ENCODE results near the gene OPRD1. TPM values are rescaled to one million over a fixed set of nuclear protein-coding genes. Genes with fewer than 3 reads are reported as not detected.
"Not testable (repeated sequence)": the region's sequence is repeated elsewhere in the genome, so short reads cannot be mapped to it uniquely, and the experiment has no call there.

OPRD1 gene
- total RNA-seq, 1 donor from 2014 or later, result not detected

DNA sequence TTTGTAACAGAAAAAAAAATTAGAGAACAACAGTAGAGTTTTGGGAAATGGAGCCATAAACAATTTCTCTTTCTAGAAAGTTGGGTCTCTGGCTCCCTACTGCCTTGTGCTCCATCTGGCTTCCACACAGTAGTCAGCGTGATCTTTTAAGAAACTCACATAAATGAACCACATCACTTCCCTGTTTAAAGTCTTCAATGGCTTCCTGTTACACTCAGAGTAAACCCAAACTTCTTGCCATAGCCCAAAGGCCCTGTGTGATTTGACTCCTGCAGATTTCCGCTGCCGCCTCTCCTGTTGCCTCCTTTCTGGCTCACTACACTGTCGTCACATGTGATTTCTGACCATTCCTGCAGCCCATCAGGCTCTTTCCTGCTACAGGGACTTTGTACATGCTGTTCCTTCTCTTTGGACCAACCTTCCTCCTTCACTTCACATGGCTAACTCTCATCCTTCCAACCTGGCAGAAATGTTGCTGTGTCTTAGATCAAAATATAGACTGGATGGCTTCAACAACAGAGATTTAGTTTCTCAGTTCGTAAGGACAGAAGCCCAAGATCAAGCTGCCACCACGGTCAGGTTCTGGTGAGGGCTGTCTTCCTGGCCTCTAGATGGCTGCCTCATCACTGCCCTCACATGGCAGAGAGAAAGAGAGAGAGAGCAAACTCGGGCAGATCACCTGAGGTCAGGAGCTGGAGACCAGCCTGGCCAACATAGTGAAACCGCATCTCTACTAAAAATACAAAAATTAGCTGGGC, 34.0 kb downstream of the OPRD1 start:
- peak in 1 of 2 donors; percentile 15 for DNase-seq (ENCODE audit: low read depth in 2 of 2)

DNA sequence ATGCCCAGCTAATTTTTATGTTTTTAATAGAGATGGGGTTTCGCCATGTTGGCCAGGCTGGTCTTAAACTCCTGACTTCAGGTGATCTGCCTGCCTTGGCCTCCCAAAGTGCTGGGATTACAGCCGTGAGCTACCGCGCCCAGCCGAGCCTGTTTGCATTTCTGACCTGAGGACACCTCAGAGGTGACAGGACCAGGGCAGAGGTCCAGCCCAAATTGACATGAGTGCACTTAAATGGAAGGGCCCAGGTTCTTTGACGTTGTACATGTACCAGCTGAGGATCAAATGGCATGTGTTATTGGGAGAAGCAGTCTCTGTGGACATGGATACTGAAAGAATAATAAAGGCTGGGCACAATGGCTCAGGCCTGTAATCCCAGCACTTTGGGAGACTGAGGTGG, 35.2 kb downstream of the OPRD1 start:
- DNase-seq (ENCODE audit: low read depth in 2 of 2), result not testable (repeated sequence)

DNA sequence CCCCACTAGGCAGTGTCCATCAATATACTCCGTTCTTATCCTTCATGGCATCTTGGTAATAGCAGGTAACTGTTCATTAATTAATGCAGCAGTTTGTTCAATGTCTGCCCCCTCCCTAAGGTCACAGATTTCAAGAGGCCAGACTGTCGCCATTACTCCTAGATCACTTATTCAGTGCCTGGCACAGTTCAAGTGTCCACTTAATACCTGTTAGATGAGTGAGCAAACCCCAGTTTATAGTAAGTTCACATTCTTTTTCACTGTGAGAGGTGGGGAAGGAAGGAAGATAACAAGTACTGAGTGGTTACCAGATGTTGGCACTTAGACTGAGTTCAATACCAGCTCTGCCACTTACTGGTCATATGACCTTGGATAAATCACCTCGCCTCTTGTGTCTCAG, 36.4 kb downstream of the OPRD1 start:
- DNase-seq (ENCODE audit: low read depth in 2 of 2), result no peak

DNA sequence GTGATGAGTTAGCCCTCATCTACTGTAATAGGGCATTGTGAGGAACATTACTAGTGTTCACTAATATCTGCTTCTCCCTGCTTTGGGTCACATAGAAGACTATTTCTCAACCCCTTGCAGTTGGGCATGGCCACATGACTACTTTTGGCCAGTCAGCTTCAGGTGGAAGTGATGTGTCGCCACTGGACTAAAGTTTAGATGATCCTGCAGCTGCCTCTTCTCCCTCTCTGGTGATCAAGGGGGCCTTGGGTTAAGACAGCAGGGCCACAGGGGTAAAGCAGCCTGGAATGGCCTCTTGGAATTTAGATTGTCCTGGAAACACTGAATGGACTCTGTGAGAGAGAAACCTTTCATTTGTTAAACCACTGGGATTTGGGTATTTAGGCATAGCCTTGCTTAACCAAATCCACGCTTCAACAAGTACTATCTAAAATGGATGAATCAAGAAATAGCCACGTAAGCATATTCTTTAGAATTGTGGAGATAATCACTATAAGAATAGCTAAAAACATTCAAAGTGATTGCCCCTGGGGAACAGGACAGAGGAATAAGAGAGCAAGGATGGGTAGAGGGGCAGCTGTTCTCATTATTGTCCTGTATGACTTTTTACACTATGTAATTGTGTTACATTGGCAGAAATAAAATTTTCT, 41.2 kb downstream of the OPRD1 start:
- no peak for DNase-seq (ENCODE audit: low read depth in 2 of 2)

DNA sequence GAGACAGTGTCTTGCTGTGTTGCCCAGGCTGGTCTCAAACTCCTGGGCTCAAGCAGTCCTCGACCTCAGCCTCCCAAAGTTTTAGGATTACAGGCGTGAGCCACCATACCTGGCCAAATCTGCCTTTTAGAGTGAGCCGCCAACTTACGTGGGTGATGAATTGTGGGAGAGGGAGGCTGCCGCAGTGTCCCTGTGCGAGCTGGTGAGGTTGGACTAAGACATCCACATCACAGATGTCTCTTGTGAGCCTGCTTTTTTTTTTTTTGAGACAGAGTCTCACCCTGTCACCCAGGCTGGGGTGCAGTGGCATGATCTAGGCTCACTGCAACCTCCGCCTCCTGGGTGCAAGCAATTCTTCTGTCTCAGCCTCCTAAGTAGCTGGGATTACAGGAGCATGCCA, 42.4 kb downstream of the OPRD1 start:
- not testable (repeated sequence) for DNase-seq (ENCODE audit: low read depth in 2 of 2)

DNA sequence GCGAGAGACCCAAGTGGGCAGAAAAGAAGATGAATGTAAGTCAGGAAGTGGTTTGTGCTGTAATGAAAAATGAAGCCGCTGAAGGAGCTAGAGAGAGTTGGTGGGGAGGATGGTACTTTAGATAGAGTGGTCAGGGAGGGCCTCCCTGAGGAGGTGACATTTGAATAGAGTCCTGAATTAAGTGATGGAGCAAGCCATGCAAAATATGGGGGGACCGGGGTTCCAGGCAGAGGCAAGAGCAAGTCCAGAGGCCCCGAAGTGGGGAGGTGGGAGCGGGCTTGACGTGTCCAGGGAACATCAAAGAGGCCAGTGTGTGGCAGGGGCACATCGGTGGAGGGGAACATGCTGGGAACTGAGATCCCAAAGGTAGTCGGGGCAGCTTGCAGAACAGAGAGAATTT, 43.1 kb downstream of the OPRD1 start:
- no peak for DNase-seq (ENCODE audit: low read depth in 2 of 2)

DNA sequence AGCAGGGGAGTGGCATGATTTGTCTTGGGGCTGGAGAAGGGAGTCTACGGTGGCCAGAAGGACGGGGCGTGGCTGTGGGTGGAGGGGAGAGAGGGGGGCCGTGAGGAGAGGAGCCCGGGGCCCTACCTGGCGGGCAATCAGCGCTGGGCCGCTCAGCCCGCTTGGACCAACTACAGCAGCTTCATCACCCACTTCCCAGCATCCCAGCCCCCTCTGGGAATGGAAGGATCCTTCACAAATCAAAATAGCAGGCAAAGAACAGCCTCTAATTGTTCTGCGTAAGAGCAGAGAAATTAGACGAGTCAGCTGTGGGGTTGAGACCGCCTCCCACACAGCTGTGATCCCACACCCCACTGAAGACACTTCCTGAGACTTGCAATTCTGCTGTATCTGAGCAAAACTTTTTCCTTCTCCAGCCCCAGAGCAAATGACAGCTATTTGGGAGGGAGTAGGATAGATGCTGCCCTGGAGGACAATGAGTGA, 43.5 kb downstream of the OPRD1 start:
- DNase-seq (ENCODE audit: low read depth in 2 of 2), result no peak

DNA sequence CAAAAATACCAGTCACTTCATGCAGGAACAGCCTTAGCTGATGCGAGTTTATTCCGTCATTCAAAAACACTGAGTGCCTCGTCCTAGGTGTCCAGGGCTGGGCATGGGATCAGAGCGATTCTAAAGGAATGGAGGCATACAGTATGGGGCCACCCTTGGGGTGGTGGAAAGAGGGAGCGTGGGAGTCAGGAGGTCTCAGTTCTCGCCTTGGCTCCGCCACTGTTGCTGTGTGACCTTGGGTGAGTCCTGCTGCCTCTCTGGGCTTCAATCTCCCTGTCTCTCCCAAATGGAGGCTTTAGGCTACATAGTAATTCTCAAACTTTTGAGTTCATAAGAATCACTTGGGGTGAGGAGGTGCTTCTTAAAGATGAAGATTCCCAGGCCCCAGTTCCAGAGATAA, 44.0 kb downstream of the OPRD1 start:
- no peak for DNase-seq (ENCODE audit: low read depth in 2 of 2)

DNA sequence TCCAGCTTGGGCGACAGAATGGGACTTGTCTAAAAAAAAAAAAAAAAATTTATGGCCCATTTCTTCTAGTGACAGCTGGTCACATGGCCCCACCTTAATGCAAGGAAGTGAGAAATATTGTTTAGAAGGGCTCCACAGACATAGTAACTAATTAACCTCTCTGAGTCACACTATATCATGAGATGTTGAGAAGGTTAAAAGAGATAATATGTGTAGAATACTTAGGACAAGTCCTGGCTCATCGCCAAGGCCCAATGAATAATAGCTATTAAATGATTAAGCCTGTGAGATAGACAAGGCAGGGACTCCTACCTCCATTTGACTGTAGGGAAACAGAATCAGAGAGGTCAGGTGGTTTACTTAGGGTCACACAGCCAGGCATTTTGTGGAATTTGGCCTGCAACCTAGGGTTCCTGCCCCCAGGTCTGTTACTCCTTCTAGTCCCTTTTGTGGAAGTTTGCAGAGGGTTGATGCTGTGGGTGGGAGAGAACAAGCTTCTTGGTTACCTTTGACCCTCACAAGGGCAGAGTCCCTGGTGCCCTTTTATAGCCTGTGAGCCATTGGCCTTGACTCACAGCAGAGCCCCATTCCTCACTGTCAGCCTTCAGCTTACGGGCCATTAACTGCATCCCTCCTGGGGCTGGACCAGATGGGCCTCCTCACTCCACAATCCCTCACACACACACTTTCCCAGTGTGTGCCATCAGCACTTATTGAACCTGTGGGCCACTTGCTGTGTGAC, 48.5 kb downstream of the OPRD1 start:
- peak in 1 of 2 donors; percentile 42 for DNase-seq (ENCODE audit: low read depth in 2 of 2)

DNA sequence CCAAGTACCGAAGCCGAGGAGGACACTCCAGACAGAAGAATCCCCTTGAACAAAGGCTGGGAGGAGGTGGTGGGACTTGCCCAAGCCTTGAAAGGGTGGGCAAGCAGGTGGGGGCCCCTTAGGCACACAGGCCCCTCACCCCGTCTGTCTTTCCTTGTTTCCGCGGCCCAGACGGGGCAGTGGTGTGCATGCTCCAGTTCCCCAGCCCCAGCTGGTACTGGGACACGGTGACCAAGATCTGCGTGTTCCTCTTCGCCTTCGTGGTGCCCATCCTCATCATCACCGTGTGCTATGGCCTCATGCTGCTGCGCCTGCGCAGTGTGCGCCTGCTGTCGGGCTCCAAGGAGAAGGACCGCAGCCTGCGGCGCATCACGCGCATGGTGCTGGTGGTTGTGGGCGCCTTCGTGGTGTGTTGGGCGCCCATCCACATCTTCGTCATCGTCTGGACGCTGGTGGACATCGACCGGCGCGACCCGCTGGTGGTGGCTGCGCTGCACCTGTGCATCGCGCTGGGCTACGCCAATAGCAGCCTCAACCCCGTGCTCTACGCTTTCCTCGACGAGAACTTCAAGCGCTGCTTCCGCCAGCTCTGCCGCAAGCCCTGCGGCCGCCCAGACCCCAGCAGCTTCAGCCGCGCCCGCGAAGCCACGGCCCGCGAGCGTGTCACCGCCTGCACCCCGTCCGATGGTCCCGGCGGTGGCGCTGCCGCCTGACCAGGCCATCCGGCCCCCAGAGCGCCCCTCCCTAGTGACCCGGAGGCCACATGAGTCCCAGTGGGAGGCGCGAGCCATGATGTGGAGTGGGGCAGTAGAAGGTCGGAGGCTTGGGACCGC, 50.8 kb downstream of the OPRD1 start:
- no peak for DNase-seq (ENCODE audit: low read depth in 2 of 2)

DNA sequence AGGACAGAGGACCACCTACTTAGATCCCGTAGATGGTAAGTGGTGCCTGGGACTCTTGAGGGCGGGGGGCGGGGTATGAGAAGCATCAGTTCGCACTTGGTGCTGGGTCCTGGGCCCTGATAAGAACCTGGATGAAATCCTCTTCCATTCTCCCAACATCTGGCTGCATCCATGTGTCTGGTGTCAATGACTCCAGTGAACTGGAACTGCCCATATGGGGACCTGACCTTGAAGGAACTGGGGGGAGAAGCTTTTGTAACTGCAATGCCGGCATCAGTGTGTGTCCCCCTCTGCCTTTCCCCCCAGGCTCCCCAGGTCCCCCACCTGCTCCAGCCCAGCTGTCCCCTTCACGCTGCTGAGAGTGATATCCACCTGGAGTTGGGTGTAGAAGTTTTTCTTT, 52.7 kb downstream of the OPRD1 start:
- DNase-seq (ENCODE audit: low read depth in 2 of 2), result no peak

DNA sequence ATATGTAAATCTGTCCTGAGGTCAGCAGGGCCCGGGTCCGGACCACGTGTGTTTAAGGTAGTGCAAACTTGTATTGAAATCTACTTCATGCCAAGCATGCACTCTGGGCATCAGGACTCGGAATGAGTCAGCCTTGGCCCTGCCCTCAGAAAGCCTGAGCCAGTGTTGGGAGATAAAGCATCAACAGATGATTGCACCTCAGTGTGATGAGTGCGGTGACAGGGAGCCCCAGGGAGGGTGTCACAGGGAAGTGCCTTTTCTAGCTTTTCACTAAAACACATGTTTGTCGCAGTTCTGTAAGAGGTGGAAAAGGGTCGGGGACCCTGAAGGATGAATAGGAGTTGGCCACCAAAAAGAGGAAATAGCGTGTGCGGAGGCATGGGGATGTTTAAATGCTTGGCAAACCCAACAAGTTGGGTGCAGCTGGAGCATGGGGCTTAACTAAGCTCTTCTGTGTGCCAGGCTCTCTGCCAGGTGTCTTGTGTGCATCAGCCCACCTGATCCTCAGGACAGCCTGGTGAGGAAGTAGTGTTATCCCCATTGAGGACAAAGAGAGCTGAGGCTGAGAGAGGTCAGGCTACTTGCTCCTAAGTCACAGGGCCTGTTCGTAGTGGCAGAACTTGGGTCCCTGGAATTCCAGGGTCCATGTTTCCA, 54.2 kb downstream of the OPRD1 start:
- no peak for DNase-seq (ENCODE audit: low read depth in 2 of 2)

DNA sequence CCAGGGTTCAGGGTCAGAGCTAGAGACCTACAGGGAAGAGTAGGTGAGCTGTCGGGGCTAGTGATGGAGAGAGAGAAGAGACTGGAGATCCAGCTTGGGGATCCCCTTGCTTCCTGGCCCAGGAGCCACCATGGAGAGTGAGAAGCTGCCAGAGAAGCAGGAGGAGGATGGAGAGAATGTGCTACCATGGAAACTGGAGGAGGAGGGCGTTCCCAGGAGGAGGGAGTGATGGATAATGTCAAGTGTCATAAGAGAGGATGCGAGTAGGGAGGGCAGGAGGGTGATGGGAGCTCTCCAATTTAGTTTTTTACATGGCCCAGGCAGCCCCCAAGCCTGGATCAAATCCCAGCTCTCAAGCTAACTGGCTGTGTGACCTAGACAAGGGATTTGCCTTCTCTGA, 55.9 kb downstream of the OPRD1 start:
- no peak for DNase-seq (ENCODE audit: low read depth in 2 of 2)

DNA sequence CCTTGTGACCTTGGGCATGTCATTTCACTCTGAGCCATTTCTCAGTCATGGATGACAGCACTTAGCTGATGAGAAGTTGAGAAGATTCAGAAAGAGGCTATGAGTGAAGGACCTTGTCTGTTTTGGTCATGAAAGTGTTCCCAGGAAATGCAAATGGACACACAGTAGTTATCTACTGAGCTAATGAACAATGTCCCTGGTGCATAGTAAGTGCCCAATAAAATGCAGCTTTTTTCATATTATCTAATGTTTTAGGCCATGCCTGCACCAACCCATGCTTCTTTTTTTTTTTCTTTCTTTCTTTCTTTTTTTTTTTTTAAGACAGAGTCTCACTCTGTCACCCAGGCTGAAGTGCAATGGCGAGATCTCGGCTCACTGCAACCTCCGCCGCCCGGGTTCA, 58.0 kb downstream of the OPRD1 start:
- no peak for DNase-seq (ENCODE audit: low read depth in 2 of 2)

DNA sequence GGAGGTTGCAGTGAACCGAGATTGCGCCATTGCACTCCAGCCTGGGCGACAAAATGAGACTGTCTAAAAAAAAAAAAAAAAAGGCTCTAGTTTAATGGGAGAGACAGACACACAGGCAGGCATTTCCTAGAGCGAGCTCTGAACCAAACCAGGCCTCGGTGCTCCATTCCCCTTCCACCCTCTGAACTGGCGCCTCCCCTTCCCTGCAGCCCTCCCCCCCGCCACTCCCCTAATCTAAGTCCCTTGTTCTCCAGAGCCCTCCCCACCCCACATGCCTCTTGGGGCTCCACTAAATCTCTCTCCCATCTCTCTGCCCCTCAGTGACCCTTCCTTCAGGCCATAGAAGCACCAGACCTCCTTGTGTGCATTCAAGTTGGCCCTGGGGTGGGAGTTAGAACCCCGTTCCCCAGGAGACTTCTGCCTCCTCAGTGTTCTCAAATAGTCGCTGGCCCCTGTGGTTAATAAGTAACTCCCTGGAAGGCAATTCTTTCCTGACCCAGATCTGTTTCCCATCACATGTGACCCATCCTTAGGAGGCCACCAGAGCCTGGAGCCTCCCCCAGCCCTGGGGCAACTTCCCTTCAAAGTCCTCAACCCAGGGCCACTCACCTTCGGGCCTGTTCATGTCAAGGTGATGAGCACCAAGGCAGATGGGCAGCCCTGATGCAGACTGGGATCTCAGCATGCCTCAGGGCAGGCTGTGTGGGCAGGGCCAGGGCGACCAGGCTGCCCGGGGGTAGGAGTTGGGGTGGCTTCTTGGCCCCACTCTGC, 59.8 kb downstream of the OPRD1 start:
- DNase-seq (ENCODE audit: low read depth in 2 of 2), result no peak

DNA sequence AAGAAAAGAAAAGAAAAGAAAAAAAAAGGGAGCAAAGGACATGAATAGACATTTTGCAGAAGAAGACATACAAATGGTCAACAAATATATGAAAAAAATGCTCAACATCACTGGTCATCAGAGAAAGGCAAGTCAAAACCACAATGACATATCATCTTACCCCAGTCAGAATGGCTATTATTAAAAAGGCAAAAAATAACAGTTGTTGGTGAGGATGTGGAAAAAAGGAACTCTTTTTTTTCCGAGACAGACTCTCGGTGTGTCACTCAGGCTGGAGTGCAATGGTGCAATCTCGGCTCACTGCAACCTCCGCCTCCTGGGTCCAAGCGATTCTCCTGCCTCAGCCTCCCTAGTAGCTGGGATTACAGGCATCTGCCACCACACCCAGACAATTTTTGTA, 63.2 kb downstream of the OPRD1 start:
- not testable (repeated sequence) for DNase-seq (ENCODE audit: low read depth in 2 of 2)

DNA sequence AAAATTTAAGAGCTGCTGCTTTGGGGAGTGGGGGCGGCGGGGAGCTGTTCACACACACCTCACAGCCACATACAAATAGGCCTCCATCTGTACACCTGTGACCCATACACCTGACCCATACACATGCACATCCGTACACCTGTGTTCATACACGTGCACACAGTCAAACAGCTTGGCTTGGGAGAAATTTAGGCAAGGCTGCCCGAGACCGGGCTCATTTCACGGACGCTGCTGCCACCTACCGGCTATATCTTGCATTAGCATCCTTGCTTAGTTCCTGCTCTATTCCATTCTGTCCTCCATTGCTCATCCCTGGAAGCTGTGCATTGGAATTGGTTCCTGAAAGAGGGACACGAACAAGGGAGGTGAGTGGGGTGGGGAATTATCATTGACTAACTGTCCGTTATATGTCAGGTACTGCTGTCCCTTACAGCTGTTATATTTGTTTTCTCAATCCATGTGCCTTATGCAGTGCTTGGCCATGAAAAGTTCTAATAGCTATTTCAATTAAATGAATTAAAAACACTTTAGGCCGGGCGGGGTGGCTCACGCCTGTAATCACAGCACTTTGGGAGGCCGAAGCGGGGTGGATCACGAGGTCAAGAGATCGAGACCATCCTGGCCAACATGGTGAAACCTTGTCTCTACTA, 65.3 kb downstream of the OPRD1 start:
- DNase-seq (ENCODE audit: low read depth in 2 of 2), result peak; percentile 51 to 73

DNA sequence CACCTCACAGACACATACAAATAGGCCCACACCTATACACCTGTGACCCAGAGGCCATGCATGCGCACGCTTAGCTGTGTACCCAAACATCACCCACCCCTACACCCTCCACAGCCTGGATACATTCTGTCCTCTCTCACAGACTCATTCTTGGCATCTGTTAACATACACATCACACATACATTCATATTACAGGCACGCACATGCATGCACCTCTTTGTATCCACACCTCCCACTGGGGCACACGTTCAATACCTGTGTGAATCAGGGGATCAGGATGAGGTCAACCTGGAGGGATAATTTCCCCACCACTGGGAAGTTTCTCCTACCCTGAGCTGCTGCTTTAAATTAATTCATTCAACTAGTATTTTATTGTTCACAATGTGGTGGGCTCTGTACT, 66.8 kb downstream of the OPRD1 start:
- no peak for DNase-seq (ENCODE audit: low read depth in 2 of 2)

DNA sequence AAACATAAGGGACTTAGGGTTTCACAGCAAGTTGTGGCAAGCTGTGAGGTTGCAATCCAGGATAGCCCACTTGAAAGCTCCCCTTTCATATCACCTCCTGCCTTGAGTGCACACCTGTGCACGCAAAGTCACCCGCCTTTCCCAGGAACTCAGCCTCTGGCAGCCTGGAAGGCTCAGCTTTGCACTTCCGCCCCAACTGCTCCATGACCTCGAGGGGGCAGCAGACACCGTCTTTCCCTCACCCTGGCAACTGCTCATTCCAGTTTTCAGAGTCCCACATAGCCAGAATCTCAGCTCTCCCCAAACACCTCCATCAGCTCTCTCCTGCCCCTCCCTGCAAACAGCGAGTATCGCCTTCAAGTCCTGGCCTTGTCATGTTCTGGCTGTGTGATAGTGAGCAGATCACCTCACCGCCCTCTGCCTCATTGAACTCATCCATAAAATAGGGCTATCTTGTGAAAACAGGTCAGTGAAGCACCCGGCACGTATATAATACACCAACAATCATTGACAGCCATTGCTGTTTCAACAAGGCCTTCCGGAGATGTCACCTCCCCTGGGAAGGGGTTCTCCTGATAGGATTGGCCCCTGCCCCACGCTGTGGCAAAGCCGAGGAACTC, 70.1 kb downstream of the OPRD1 start:
- DNase-seq (ENCODE audit: low read depth in 2 of 2), result peak; percentile 56 to 79

Measured in dermis microvascular lymphatic vessel endothelial cell (primary cell).